Left ventricle myocardium inferior (tissue), 1 donor: Measurements from ENCODE around the gene SMG6. TPM values are rescaled to one million over a fixed set of nuclear protein-coding genes. Genes with fewer than 3 reads are reported as not detected.
"Not testable (repeated sequence)": the region's sequence is repeated elsewhere in the genome, so short reads cannot be mapped to it uniquely, and the experiment has no call there.

Experiments
- DNase-seq: peaks from one replicate; pipeline ENCODE4 v3.0.0-alpha.2; 2020
- H3K27ac ChIP-seq: fragments of 200-600 bp; replicated peaks from 2 replicates; pipeline ENCODE4 v1.8.0; 2021
- H3K27me3 ChIP-seq: fragments of 200-600 bp; 2 replicates; pipeline ENCODE4 v1.8.0; 2021; ENCODE audit warnings: low read depth
- H3K36me3 ChIP-seq: fragments of 200-600 bp; 2 replicates; pipeline ENCODE4 v1.8.0; 2021
- H3K4me1 ChIP-seq: fragments of 200-600 bp; 2 replicates; pipeline ENCODE4 v1.8.0; 2021
- H3K4me3 ChIP-seq: fragments of 200-600 bp; 2 replicates; pipeline ENCODE4 v1.8.0; 2021; ENCODE audit warnings: mild to moderate bottlenecking, moderate library complexity
- H3K9me3 ChIP-seq: fragments of 200-600 bp; replicated peaks from 2 replicates; pipeline ENCODE4 v1.8.0; 2021
- intact Hi-C: fragments of 100-400 bp; cut with micrococcal nuclease; formaldehyde crosslinking; loops from one replicate; pipeline ENCODE4 v1.11.0; 2022
- total RNA-seq: library from RNA; stranded (reverse); fragmentation: NEBNext Ultra II Directional; extraction: Animal tissue kit (Norgen Biotek cat#: 25700); gene quantifications from one replicate; pipeline ENCODE4 v1.2.1, GENCODE V29; 2021
- TF ChIP-seq, protein P1 (sequence below): fragments of 200-600 bp; IDR thresholded peaks from 2 replicates; pipeline ENCODE4 v1.8.0; 2021; ENCODE audit warnings: antibody characterized with exemption, mild to moderate bottlenecking, borderline replicate concordance
- donor health status: DM: no; HTN: yes; CAD: no; lungs with severe emphysema.

SMG6 gene
- total RNA-seq, 1 donor from 2014 or later, result 22.1 TPM

DNA sequence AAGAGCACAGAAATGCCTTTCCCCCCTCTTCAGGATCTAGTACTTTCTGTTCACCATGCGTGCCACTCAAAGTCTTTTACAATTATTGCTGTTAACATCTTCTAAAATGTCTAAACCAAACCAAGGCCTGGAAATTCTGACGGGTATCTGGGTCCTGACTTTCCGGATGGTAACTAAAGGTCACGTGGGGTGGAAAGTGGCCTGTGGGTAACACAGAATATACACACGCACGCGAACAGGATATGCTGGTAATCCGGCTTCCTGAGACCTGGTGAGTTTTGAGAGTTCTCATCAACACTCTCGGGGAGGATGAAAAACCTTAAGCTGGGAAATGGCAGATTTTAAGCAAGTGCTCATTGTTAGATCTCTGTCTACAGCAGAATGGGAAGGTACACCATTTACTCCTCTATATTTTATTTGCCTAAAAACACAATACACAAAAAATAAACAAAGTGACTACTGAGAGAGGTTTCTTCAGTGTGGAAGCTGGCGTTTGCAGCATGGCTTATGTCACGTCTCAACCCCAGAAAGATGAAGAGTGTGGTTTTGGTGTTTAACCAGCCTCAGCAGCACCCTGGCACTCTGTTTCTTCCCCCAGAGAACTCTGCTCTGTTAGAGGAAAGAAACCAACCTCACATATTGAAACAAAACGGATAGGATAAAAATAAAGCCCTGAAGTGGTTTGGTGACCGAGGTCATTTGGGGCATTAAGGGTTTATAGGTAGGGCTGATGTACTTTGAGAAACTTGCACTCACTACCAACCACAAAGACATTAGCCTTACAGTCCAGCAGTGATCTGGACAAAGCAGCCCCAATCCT is 37.3 kb downstream of the SMG6 start:
- intact Hi-C loops, result no loop called here
- H3K4me1 ChIP-seq, result peaks cover 29% of the 10 kb centered on the region
- no peaks in the 10 kb centered on the region for H3K27me3 ChIP-seq
- TF ChIP-seq, protein P1, sequence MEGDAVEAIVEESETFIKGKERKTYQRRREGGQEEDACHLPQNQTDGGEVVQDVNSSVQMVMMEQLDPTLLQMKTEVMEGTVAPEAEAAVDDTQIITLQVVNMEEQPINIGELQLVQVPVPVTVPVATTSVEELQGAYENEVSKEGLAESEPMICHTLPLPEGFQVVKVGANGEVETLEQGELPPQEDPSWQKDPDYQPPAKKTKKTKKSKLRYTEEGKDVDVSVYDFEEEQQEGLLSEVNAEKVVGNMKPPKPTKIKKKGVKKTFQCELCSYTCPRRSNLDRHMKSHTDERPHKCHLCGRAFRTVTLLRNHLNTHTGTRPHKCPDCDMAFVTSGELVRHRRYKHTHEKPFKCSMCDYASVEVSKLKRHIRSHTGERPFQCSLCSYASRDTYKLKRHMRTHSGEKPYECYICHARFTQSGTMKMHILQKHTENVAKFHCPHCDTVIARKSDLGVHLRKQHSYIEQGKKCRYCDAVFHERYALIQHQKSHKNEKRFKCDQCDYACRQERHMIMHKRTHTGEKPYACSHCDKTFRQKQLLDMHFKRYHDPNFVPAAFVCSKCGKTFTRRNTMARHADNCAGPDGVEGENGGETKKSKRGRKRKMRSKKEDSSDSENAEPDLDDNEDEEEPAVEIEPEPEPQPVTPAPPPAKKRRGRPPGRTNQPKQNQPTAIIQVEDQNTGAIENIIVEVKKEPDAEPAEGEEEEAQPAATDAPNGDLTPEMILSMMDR, result no peak
- DNase-seq, result no peak
- no peak overlapping the region for H3K27ac ChIP-seq
- no peak overlapping the region for H3K4me3 ChIP-seq
- no peaks in the 10 kb centered on the region for H3K9me3 ChIP-seq
- H3K36me3 ChIP-seq, result peaks cover 18% of the 10 kb centered on the region

DNA sequence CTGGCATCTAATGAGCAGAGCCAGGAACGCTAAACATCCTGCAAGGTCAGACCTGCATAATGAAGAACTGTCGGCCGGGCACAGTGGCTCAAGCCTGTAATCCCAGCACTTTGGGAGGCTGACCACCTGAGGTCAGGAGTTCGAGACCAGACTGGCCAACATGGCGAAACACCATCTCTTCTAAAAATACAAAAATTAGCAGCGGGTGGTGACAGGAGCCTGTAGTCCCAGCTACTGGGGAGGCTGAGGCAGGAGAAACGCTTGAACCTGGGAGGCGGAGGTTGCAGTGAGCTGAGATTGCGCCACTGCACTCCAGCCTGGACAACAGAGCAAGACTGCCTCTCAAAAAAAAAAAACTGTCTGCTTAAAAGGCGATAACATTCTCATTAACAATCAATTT is 38.4 kb downstream of the SMG6 start:
- H3K4me3 ChIP-seq, DNase-seq, intact Hi-C loops, H3K9me3 ChIP-seq, H3K27ac ChIP-seq, H3K27me3 ChIP-seq: not testable (repeated sequence)
- peaks cover 14% of the 10 kb centered on the region for H3K36me3 ChIP-seq
- H3K4me1 ChIP-seq, result peaks cover 29% of the 10 kb centered on the region

DNA sequence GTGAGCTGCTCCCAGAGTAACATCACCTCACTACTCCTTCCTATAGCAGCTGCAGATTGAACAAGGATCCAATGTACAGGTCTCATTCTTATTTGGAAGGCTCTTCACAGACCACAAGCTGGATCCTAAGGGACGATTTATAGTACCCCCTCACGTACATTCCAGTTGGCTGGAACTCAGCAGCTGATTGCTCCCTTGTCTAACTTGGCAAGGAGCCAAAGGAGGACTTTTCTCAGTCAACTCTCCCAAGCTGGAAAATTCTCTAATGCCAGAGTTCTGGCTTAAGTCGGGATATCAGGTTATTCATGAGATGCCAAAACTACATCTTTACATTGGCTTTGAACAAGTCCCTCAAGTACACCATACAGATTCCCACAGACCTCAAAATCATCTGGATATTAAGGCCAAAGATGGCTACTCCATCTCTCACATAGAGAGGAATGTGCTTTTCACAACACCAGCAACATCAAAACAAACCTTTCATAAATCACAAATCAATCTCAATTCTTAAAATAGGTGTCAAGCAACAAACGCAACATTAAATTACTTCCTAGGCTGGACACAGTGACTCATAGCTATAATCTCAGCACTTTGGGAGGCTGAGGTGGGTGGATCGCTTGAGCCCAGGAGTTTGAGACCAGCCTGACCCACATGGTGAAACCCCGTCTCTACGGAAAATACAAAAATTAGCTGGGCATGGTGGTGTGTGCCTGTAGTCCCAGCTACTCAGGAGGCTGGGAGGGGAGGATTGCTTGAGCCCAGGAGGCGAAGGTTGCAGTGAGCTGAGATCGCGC is 39.3 kb downstream of the SMG6 start:
- no peak overlapping the region for H3K4me3 ChIP-seq
- H3K36me3 ChIP-seq, result peaks cover 13% of the 10 kb centered on the region
- no peaks in the 10 kb centered on the region for H3K27me3 ChIP-seq
- intact Hi-C loops, result no loop called here
- H3K9me3 ChIP-seq, result no peaks in the 10 kb centered on the region
- peaks cover 29% of the 10 kb centered on the region for H3K4me1 ChIP-seq
- no peak for DNase-seq
- H3K27ac ChIP-seq, result no peak overlapping the region
- TF ChIP-seq, protein P1, result no peak

- H3K27me3 ChIP-seq, result no peaks in the 10 kb centered on the region
- peaks cover 29% of the 10 kb centered on the region for H3K4me1 ChIP-seq
- no peak overlapping the region for H3K27ac ChIP-seq
- DNase-seq, result no peak
- TF ChIP-seq, protein P1, result no peak
- peaks cover 11% of the 10 kb centered on the region for H3K36me3 ChIP-seq
- no peaks in the 10 kb centered on the region for H3K9me3 ChIP-seq
- no peak overlapping the region for H3K4me3 ChIP-seq
- intact Hi-C loops, result no loop called here
Measured at GRCh38 chr17:2263183-2264066, 40.2 kb downstream of the SMG6 start.

GRCh38 chr17:2262135-2262587 is 41.4 kb downstream of the SMG6 start:
- Histone ChIP-seq H3K9me3 (no peaks in the 10 kb centered on the region), H3K36me3 (peaks cover 7% of the 10 kb centered on the region), H3K4me1 (peaks cover 28% of the 10 kb centered on the region), H3K27me3 (no peaks in the 10 kb centered on the region), H3K4me3 (no peak overlapping the region), H3K27ac (no peak overlapping the region)
- no peak for DNase-seq
- intact Hi-C loops, result no loop called here
- TF ChIP-seq, protein P1, result no peak
